A673 (cell line): ENCODE results near the gene CHIT1. TPM values are rescaled to one million over a fixed set of nuclear protein-coding genes. Genes with fewer than 3 reads are reported as not detected.

Source experiments
- BruUV-seq: library from RNA; stranded (reverse); fragments of 400-500 nt; replicated peaks from 2 replicates; lab custom pipeline; 2021; lab: Mats Ljungman, UMichigan
- CTCF ChIA-PET: fragments of 300-600 bp; sonication (Branson Sonifier 250); formaldehyde crosslinking; loops from one replicate; lab custom pipeline; 2022; ENCODE audit warnings: antibody characterized with exemption; lab: Charles Lee
- POLR2A ChIA-PET: fragments of 300-600 bp; sonication (Branson Sonifier 250); formaldehyde crosslinking; loops from one replicate; lab custom pipeline; 2022; ENCODE audit warnings: antibody characterized with exemption; ENCODE audit not compliant: low non-redundant PET; lab: Charles Lee
- DNase-seq: peaks from one replicate; pipeline ENCODE4 v3.0.0-alpha.2; 2015; ENCODE audit warnings: low spot score
- H3K27ac ChIP-seq: fragments of 200-600 bp; sonication (generic); 2 replicates; pipeline ENCODE4 v1.5.1; 2016; ENCODE audit warnings: mixed run types, low read depth, mild to moderate bottlenecking, mixed read lengths, antibody characterized with exemption, low read length; ENCODE audit not compliant: poor library complexity, severe bottlenecking
- H3K27me3 ChIP-seq: fragments of 200-600 bp; sonication (generic); replicated peaks from 2 replicates; pipeline ENCODE4 v1.6.1; 2017; ENCODE audit warnings: mixed run types, low read depth, mild to moderate bottlenecking, mixed read lengths, antibody characterized with exemption, low read length; ENCODE audit not compliant: insufficient read depth, poor library complexity
- H3K36me3 ChIP-seq: fragments of 200-600 bp; sonication (generic); 2 replicates; pipeline ENCODE4 v1.6.1; 2016; ENCODE audit warnings: mixed run types, mild to moderate bottlenecking, mixed read lengths, antibody characterized with exemption, low read length; ENCODE audit not compliant: insufficient read depth, poor library complexity, severe bottlenecking
- H3K4me1 ChIP-seq: fragments of 200-600 bp; sonication (generic); 2 replicates; pipeline ENCODE4 v1.6.1; 2017; ENCODE audit warnings: mixed run types, mild to moderate bottlenecking, mixed read lengths, antibody characterized with exemption, low read length; ENCODE audit not compliant: insufficient read depth, poor library complexity, severe bottlenecking
- H3K4me3 ChIP-seq: fragments of 200-600 bp; sonication (generic); 2 replicates; pipeline ENCODE4 v1.5.1; 2016; ENCODE audit warnings: low read depth, mixed run types, mild to moderate bottlenecking, mixed read lengths, low read length; ENCODE audit not compliant: poor library complexity, severe bottlenecking
- H3K9me3 ChIP-seq: fragments of 200-600 bp; sonication (generic); 2 replicates; pipeline ENCODE4 v1.6.1; 2016; ENCODE audit warnings: mixed run types, low read depth, mild to moderate bottlenecking, mixed read lengths, antibody characterized with exemption, low read length; ENCODE audit not compliant: poor library complexity, severe bottlenecking
- EZH2 ChIP-seq: fragments of 200-600 bp; sonication (generic); IDR thresholded peaks from 2 replicates; pipeline ENCODE4 v1.6.1; 2017; ENCODE audit warnings: borderline replicate concordance, low read depth, mild to moderate bottlenecking, mixed read lengths, antibody characterized with exemption, low read length; ENCODE audit not compliant: poor library complexity, severe bottlenecking
- intact Hi-C: fragments of 100-400 bp; cut with micrococcal nuclease; formaldehyde crosslinking; loops from one replicate; pipeline ENCODE4 v1.10.0; 2022; ENCODE audit not compliant: unreplicated experiment
- total RNA-seq: library from RNA; stranded (reverse); gene quantifications from 2 replicates; pipeline ENCODE4 v1.2.3, GENCODE V29; 2021
- TF ChIP-seq, protein P1 (sequence below): fragments of 300-800, 200-600 bp; sonication (generic); conservative IDR thresholded peaks from 2 replicates; pipeline ENCODE4 v1.5.1; 2017; ENCODE audit warnings: low read depth, mild to moderate bottlenecking, antibody characterized with exemption, low read length, moderate library complexity, mixed read lengths

CHIT1 gene
- total RNA-seq, 1 experiment from 2014 or later = not detected

DNA sequence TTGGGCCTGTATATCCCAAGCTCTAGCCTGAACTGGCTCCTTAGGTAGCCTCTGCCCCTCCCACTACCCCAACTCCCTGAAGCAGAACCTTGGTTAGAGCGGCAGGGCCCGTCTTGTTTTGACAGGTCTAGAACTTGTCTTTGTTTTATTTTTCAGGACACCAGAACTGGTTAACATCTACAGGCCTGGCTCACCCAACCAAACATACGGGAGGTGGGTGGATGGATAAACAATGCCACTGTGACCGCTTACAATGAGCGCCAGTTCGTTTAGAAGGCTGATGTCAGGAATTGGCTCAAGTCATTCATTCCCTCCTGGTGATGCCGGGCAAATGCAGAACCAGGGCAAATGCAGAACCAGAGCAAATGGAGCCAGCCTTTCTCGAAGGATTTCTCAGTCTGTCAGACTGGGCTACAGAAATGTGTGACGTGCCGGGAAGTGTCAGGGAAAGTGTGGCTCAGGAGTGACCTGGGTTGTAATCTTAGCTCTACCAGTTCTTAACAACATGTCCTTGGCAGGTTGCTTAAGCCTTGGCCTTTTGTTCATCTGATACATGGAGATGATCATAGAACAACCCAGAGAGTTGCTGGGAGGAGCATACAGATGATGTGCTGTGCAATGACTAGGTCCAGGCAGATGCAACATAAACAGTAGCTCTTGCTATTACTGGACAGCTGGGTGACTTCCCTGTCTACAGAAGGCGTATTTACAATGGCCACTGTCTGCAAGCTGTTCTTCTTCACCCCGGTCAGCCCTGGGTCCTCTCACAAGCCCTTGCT, 45.3 kb upstream of the CHIT1 start:
- H3K9me3 ChIP-seq = no peaks in the 10 kb centered on the region
- no peak overlapping the region for H3K27ac ChIP-seq
- intact Hi-C loops = loop anchor here (5.0 kb wide), 1 partner anchor 428 kb away; no protein-coding TSS in a partner anchor
- ChIA-PET CTCF (no interaction called here), POLR2A (no interaction called here)
- H3K27me3 ChIP-seq = no peaks in the 10 kb centered on the region
- TF ChIP-seq EZH2 = no peak
- TF ChIP-seq, protein P1, sequence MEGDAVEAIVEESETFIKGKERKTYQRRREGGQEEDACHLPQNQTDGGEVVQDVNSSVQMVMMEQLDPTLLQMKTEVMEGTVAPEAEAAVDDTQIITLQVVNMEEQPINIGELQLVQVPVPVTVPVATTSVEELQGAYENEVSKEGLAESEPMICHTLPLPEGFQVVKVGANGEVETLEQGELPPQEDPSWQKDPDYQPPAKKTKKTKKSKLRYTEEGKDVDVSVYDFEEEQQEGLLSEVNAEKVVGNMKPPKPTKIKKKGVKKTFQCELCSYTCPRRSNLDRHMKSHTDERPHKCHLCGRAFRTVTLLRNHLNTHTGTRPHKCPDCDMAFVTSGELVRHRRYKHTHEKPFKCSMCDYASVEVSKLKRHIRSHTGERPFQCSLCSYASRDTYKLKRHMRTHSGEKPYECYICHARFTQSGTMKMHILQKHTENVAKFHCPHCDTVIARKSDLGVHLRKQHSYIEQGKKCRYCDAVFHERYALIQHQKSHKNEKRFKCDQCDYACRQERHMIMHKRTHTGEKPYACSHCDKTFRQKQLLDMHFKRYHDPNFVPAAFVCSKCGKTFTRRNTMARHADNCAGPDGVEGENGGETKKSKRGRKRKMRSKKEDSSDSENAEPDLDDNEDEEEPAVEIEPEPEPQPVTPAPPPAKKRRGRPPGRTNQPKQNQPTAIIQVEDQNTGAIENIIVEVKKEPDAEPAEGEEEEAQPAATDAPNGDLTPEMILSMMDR = no peak
- DNase-seq = no peak
- H3K4me3 ChIP-seq = no peak overlapping the region
- no TSS peak for BruUV-seq
- no peaks in the 10 kb centered on the region for H3K36me3 ChIP-seq
- H3K4me1 ChIP-seq = peaks cover 27% of the 10 kb centered on the region

DNA sequence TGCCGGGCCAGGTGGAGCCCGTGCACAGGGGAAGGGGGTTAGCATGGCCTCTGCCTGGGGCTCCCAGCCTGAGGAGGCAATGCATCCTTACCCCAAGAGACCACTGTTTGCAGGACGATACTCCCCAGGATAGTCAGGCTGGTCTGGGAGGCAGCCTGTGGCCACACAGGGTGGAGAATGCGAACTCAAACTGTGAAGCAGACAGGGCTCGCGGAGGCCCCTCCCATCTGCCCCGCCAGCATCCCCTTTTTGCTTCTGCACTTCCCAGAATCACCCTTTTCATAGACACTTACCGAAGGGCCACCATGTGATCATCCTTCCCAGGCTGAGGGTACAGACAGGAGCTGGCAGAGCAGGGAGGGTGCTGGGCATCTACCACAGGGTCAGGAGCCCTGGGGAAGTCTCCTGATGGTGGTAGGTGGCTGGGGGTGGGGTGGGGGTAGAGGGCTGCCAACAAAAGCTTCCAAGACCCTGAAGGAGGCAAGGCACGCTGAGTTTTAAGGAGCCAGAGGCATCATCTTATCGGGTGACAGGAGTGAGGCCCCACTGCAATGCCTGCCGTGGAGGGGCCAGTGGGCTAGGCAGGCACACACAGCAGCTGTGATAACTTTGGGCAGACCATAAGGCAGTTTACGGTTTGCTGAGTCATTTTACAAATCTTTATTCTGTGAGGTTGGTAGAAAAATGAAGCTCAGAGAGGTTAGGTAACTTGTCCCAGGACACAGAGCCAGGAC, 44.6 kb upstream of the CHIT1 start:
- Histone ChIP-seq H3K27ac (no peak overlapping the region), H3K27me3 (no peaks in the 10 kb centered on the region), H3K9me3 (no peaks in the 10 kb centered on the region), H3K36me3 (no peaks in the 10 kb centered on the region), H3K4me1 (peaks cover 27% of the 10 kb centered on the region), H3K4me3 (no peak overlapping the region)
- BruUV-seq = no TSS peak
- CTCF ChIA-PET = no interaction called here
- no peak for DNase-seq
- POLR2A ChIA-PET = no interaction called here
- TF ChIP-seq, protein P1 = no peak
- no peak for TF ChIP-seq EZH2
- intact Hi-C loops = loop anchor here (1.0 to 5.0 kb wide), 3 partner anchors 64 to 428 kb away; no protein-coding TSS in a partner anchor

DNA sequence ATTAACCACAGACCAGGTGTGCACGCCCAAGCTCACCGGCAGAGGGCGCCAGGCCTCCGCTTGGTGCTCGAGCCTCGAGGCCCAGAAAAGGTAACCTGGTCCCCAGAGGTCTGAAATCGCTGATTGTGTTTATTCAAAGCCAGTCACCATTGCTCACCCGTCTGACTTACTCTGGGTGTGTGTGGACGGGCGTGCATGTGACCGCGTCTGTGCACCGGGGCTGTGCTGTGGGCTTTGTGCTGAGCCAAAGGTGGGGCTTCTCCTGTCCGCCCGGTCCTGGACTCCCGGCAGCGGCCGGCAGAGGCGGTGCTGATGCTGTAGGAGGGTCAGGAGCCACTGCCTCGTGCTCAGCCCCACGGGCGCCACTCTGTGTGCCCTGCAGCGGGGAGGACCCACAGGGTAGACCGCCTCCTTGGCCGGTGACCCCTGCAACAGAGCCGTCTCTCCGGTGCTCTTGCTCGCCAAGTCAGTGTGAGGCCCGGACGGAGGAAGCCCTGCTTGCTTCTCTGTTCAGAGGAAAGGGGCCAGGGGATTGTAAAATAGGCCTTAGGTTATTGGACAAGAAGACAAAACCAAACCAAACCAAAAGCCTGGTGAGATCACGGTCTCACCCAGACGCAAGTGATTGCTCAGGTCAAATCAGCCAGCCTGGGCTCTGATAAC, 43.9 kb upstream of the CHIT1 start:
- Histone ChIP-seq H3K36me3 (no peaks in the 10 kb centered on the region), H3K9me3 (no peaks in the 10 kb centered on the region), H3K27ac (no peak overlapping the region), H3K4me3 (no peak overlapping the region), H3K4me1 (peaks cover 31% of the 10 kb centered on the region), H3K27me3 (no peaks in the 10 kb centered on the region)
- no peak for TF ChIP-seq EZH2
- TF ChIP-seq, protein P1 = peak; percentile 99
- DNase-seq = peak; percentile 87
- no TSS peak for BruUV-seq
- intact Hi-C loops = loop anchor here (1.0 to 5.0 kb wide), 3 partner anchors 65 to 429 kb away; no protein-coding TSS in a partner anchor
- POLR2A ChIA-PET = no interaction called here
- CTCF ChIA-PET = interaction anchor here (0.6 to 1.4 kb wide), 12 partner anchors 16 to 604 kb away, joined by 3 to 9 read pairs (median 4); no protein-coding TSS in a partner anchor
